GM12892 (cell line): ENCODE results near the gene CHL1.

Source experiments
- DNase-seq: peaks from one replicate; pipeline ENCODE4 v3.0.0; 2011; ENCODE audit not compliant: insufficient read length
- FAIRE-seq: peaks from 2 replicates; lab custom pipeline; 2011; peaks lifted over from hg19 to GRCh38; lab: Jason Lieb, UNC
- POLR2A ChIP-seq: IDR thresholded peaks from 2 replicates; pipeline ENCODE4 v1.6.1; 2011; ENCODE audit warnings: low read depth, low read length, control low read depth
- POLR2AphosphoS5 ChIP-seq: IDR thresholded peaks from 2 replicates; pipeline ENCODE4 v1.6.1; 2011; ENCODE audit warnings: low read depth, low read length, control low read depth
- TAF1 ChIP-seq: IDR thresholded peaks from 2 replicates; pipeline ENCODE4 v1.6.1; 2011; ENCODE audit warnings: low read depth, mild to moderate bottlenecking, control low read depth, low read length, borderline replicate concordance

Gene CHL1

DNA sequence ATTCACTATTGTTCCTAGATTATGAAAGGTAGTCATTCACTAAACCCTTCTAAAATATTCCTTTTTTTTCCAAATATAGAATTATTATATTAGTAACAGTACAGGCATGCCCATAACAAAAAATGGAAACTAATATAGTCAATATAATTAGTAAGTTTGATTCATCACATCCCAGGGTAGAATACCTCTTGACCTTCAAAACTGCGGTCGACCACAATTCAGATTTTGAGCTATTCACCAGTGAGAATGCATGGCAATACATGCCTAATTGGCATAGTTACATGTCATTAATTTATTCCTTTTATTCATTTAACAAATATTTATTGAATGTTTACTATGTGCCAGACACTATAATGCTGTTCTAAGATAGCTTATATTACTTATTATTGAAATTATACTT lies 98.0 kb downstream of the CHL1 start:
- no peak for DNase-seq
- no peak for FAIRE-seq
- TF ChIP-seq POLR2A (no peak), TAF1 (no peak), POLR2AphosphoS5 (no peak)

DNA sequence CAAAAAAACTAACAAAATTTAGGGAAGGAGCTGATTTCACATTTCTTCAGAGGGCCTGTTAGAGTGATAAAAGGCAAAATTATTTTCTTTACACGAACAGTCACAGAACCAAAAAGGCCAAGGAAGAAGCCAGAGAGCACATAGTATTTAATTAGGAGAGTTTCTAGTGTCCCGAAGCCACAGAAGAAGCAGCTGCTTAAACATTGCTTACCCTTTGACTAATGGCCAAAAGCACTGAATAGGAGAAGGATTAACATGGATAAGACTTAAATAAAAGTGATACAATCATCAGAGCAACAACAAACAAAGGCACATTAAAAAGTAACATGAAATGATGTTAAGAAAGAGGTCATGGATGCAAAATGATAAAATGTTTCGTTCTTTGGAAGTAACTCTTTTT lies 98.6 kb downstream of the CHL1 start:
- DNase-seq, result no peak
- FAIRE-seq, result no peak
- no peak for TF ChIP-seq TAF1
- no peak for TF ChIP-seq POLR2A
- TF ChIP-seq POLR2AphosphoS5, result no peak

DNA sequence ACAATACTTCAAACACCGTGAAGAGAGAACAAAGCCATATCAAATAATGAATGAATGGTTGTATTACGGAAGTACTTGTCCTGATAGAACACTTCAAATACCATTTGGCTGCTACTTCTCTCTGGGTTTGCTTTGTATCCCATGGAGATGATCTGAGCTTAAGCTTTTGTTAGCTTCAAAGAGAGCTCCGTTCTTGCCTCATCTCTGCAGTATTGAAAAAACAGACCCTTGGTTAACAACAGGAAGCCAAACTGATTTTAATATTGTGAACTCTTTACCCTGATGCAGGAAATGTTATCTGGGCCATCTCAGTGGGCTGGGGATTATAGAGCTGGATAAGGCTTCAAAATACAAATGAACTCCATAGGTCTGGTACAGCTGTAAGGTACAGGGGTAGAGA lies 101.0 kb downstream of the CHL1 start:
- TF ChIP-seq TAF1 (no peak), POLR2AphosphoS5 (no peak)
- DNase-seq (no peak), FAIRE-seq (no peak)

DNA sequence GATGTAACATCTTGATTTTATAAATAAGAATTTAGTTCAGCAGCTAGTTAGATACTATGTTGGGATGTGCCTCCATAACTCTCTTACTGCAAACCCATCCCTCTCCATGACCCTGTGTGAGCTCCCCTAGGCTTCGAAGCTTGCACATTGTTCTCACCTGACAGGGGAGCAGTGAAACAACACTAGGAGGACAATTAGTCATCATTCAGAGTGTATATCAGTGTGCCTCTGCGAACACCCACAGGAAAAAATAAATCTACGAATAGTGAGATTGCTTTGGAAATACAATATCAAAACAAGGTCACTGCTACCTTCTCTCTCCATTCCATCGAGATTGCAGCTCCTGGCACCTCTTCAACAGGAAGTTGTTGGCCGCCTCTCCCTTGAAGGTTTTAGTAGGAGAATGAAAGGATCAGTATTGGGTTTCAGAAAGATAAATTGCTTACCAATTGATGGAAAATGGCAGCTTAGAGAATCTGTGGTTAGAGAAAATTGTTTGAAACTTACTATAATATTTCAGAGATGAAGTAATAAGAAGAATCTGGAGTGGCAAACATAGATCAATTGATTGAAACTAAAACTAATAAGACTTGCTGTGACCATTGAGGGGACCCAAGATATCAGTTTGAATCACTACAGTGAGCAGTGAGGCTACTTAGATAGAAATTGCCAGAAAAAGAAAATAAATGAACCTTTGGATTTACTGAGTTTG lies 103.2 kb downstream of the CHL1 start:
- DNase-seq (no peak), FAIRE-seq (no peak)
- TF ChIP-seq POLR2AphosphoS5 (no peak), POLR2A (no peak), TAF1 (no peak)

DNA sequence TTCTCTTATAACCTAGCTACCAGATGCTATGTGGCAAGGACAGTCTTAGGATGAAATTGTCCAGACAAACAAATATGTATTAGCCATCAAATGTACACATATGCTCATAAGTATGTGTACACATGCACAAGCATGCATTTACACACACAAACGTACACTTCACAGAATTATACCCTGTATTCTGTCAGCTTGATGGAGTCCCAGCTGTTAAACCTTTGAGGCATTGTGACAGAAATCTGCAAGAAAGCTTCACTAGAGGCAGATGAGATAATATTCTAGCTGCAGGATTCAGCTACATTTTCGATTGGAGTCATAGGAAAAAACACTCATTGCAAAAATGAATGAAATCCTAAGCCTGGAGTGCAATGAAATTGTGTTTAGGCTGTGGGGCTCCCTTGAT lies 110.6 kb downstream of the CHL1 start:
- TF ChIP-seq POLR2A, result no peak
- no peak for TF ChIP-seq TAF1
- no peak for TF ChIP-seq POLR2AphosphoS5
- FAIRE-seq, result no peak
- no peak for DNase-seq

DNA sequence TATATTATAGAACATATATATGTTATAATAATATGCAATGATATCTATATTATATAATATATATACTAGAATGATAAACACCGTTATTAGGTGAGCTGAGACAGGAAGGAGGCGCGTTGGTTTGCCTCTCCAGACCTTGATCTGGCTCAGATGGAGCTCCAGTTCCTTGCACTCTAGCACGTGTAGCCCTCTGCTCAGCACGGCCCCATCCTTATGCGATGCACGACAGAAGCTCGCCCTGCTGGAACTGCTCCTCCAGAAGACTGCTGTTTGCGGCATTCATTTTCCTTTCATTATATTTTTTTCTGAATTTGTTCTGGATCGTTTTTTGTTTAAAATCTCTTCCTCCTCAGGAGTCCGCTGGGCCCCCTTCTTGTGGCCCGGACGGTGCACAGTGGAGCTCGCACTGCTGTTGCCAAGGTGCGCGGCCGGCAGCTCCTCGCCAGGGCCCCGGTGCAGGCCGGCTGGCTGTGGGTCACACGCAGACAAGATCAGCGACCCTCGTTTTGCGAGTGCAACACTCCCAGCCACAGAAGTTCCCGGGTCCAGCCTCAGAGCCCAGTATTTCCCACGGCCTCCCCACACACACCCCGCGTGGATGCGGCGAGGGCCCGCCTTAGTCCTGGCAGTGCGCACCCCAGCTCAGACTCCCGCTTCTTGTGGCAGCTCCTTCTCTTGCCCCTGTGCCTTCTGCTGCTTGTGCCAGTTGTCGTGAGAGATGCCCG lies 112.2 kb downstream of the CHL1 start:
- DNase-seq, result no peak
- TF ChIP-seq TAF1 (no peak), POLR2AphosphoS5 (no peak), POLR2A (no peak)
- FAIRE-seq, result no peak

DNA sequence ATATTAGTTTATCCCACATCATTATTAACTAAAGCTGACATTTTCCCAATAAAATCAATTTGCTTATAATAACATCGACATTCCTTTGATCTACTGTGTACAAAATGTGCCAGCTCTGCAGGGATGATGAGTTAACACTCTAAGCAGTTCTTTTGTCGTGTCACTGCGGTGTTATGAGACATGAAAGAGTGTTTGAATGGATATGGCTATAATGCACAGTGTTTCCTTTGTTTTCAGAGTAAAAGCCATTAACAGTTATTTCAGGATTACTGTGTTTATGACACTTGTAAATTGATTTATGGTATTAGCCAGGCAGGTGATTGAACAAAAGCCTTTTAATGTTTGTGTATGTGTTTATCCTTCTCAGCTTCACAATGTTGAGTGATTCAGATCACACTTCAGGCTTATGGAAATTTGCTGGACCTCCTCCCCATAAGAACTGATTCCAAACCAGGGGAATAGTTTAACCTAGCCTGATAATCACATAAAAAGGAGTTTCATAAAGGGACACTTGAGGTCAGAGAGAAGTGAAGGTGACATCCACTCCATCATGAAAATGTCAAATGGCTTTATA lies 115.7 kb downstream of the CHL1 start:
- TF ChIP-seq TAF1 (no peak), POLR2AphosphoS5 (no peak), POLR2A (no peak)
- FAIRE-seq (no peak), DNase-seq (no peak)

DNA sequence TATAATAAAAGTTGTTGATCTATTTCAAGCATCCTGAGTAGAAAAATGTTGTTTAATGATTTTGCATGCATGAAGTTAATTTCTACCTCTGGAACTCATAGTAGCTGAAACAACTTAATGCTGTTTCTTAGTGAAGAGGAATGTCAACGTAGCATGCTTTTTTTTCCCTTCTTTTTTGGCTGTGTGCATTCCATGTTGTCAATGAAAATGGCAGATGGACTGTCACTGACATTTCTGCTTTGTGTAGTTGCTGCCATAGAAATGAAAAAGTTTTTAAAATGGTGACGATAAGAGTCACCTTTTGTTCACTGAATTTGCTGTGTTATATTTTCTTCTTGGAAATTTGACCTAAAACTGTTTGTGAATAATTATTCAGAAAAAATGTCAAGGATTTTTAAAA lies 116.3 kb downstream of the CHL1 start:
- no peak for TF ChIP-seq TAF1
- no peak for TF ChIP-seq POLR2A
- no peak for TF ChIP-seq POLR2AphosphoS5
- FAIRE-seq (no peak), DNase-seq (no peak)

DNA sequence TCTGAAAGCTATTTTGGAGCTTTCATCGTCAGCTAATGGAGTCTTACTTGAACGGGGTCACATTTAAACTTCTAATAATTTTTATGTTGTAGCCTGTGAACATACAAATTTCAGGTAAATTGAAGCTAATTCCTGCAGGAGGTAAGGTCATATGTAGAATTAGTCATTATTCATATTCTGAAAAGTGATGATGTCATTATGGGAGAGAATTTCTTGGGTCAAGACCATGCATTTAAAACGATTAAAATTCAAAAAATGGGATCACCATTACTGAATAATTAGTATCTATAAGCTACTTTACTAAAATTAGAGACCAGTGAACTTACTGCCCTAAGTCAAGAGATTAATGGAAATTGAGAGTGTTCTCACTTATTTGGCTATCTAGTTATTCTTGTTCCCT lies 120.4 kb downstream of the CHL1 start:
- no peak for FAIRE-seq
- TF ChIP-seq POLR2A (no peak), POLR2AphosphoS5 (no peak)
- DNase-seq, result no peak

DNA sequence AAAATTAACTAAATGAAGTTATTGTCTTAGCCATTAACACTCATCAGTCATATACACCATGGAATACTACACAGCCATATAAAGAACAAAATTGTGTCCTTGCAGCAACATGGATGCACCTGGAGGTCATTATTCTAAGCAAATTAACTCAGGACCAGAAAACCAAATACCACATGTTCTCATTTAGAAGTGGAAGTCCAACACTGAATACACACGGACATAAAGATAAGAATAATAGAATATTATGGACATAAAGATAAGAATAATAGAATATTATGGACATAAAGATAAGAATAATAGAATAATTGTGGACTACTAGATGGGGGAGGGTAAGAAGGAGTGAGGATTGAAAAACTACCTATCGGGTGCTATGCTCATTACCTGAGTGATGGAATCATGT lies 122.3 kb downstream of the CHL1 start:
- TF ChIP-seq TAF1 (no peak), POLR2A (no peak), POLR2AphosphoS5 (no peak)
- FAIRE-seq, result no peak

DNA sequence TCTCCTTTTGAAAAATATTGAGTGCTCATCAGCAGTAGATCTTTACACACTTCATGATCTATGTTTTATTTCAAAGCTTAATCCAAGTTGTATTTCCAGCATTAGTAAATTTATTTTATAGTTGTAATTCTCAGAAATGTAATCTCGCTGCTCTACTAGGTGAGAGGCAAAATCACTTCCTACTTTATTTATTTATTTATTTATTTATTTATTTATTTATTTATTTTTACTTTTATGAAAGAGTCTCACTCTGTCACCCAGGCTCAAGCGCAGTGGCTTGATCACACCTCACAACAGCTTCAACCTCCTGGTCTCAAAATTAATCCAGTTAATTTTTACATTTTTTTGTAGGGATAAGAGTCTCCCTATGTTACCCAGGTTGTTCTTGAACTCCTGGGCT lies 127.9 kb downstream of the CHL1 start:
- DNase-seq (no peak), FAIRE-seq (no peak)
- no peak for TF ChIP-seq TAF1
- no peak for TF ChIP-seq POLR2AphosphoS5
- TF ChIP-seq POLR2A, result no peak

More for the DNA sequence above, 122.3 kb downstream of the CHL1 start:
- DNase-seq, result no peak

DNA sequence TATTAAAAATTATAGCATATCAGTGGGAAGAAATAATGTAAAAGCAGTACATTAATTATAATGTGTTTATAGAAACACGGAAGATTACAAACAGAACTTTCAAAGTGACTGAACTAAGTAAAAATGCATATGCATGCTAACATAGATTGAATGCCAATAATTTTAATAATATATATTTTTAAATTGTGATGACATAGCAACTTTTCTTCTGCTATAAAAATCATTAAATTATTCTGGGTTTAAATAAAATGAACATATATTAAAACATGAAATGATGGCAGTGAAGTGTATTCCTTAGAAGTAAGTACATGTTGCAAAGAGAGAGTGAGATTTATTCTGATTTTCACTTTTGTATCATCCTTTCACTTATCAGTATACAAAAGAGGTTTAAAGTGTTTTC lies 128.9 kb downstream of the CHL1 start:
- FAIRE-seq (no peak), DNase-seq (no peak)
- no peak for TF ChIP-seq POLR2AphosphoS5
- no peak for TF ChIP-seq TAF1
- no peak for TF ChIP-seq POLR2A
